Stimulated activated CD8-positive, alpha-beta memory T cell treated with anti-CD3 and anti-CD28 coated beads, Interleukin-4, amount 100 ng/mL, for 24 hours (primary cell): ENCODE data around the gene DNAAF3.
"Not testable (repeated sequence)": the region's sequence is repeated elsewhere in the genome, so short reads cannot be mapped to it uniquely, and the experiment has no call there.

Experiments used
- DNase-seq: peaks from one replicate; pipeline ENCODE4 v3.0.0-alpha.2; 2020; ENCODE audit warnings: low read depth

The DNAAF3 gene

DNA sequence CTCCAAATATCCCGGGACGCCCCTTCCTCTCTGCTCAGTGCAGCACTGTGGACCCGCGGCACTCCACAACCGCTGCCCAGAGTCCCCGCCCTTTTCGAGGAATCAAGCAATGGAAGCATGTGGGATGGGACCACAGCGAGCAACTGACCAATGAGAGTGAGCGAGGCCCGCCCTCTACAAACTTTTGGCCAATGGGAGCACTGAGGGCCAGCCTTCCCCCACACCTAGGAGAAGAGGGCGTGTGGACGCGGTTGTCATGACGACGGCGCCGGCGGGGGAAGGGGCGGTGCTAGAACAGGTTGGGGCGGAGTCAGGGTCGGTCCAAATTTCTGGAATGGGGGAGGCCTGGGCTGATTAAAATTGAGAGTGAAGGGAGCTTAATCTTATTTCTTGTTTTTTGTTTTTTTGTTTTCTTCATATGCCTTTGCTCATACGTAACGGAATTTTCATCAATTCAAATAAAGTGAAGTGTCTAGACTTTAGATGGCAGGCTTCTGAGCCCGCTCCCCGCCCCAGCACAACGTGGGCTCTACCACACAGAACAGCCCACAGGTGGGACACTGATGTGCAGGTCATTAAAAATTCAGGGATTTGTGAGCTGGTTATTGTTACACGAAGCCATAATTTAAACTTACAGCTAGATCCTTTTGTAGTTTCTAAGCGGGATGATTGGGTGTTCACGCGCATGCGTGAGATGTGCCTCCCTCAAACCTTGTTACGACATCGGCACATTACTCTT lies at the start of gene DNAAF3:
TSS of gene DNAAF3 (minus strand) at position 84 of the 739 bp plus-strand sequence. CDS start 200 bp downstream, outside the sequence.
- DNase-seq = peak; percentile 45

DNA sequence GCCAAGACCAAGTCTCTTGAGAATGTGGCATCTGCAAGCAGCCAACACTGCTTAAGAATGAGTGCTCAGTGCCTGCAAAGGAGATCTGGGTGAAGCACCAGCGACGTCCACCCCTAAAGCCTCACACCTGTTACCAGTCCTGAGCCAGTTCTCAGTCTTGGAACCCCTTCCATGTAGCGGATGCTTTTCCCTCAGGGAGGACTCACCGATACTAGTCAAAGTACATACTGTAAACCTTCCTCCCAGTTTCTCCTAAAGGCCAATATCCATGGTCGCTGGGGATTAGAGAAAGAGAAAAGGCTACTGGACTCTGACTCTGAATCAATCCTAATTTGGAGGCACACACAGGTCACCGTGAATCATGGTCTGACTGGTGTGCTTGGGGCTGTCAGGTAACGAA lies 47.1 kb upstream of the DNAAF3 start:
- DNase-seq = no peak

DNA sequence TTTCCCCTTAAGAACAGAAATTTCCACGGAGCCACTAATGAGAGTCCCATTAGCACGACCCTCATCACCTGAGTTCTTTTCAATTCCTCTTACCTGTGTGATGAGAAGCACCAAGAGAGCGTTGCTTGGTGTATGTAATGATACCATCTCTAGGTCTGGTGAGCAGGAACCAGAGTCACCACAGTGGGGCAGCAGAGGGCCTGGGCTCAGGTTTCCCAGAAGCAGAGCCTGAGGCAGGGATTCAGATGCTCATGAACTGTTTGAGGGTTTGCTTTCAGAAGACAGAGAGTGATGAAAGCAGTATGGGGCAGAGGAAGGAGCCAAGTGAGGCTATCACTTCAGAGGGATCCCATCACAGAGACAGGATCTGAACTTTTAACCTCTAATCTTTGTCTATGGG lies 46.0 kb upstream of the DNAAF3 start:
- DNase-seq = peak; percentile 13

DNA sequence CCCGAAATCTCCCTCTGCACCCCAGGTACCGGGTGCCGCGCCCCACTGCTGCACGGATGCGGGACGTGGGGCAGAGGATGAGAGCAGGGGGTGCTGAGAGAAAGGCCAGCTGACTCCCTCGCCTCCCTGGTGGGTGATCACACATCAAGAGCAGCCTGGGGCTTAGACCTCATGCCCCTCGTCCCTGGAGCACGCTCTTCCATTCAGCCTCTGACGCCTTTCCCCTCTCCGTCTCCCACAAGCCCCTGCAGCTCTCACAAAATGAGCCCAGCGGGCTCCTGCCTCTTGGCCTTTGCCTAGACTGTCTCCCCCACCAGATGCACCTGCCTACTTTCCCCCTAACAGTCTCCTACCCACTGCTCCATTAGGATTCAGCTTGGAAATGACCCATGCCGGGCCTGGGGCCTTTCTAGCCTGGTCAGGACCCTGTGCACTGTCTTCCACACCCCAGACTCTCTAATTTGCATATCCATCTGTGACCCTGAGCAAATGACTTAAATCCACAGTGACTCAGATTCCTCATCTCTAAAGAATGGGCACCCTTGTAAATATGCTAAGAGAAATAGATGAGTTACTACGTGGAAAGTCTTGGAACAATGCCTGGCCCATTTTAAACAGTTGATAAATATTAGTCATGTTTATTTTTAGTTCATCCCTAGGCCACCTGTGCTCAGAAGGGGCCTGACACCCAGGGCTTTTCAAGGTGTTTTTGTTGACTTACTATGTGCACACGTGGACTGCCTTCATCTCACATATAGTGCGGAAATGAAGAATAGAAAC lies 43.5 kb upstream of the DNAAF3 start:
- DNase-seq = no peak

DNA sequence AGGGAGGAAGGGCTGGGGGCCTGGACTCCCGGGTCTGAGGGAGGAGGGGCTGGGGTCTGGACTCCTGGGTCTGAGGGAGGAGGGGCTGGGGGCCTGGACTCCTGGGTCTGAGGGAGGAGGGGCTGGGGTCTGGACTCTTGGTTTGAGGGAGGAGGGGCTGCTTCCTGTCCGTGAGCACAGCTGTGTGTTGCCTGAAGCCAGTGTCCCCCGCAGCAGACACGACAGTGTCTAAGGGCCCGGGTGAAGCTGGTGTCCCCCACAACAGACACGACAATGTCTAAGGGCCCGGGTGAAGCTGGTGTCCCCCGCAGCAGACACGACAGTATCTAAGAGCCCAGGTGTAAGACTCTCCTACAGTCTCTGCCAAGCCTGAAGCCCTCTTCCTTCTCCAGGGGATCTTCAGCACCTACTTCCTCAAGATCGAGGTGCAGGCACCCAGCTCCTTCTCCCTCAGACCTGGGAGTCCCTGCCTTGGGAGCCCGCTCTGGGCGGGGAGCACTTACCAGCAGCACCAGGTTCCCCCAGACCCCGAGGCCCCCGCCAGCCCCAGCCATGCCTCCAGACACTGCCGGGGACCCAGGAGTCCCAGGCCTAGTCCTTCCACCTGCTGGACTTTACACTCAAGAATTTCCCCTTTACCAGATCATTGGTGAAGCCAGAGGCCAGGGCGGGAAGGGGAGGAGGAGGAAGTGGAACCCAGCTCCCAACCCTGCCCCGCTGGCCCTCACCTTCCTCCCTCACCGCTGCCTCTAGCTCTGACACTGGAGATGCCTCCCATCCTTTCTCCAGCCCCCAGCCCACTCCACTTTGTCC lies 42.7 kb upstream of the DNAAF3 start, which contains the start of gene PTPRH:
TSS of gene PTPRH (minus strand) at position 622 of the 813 bp plus-strand sequence. CDS start at position 554, 68 bp downstream.
- no peak for DNase-seq

DNA sequence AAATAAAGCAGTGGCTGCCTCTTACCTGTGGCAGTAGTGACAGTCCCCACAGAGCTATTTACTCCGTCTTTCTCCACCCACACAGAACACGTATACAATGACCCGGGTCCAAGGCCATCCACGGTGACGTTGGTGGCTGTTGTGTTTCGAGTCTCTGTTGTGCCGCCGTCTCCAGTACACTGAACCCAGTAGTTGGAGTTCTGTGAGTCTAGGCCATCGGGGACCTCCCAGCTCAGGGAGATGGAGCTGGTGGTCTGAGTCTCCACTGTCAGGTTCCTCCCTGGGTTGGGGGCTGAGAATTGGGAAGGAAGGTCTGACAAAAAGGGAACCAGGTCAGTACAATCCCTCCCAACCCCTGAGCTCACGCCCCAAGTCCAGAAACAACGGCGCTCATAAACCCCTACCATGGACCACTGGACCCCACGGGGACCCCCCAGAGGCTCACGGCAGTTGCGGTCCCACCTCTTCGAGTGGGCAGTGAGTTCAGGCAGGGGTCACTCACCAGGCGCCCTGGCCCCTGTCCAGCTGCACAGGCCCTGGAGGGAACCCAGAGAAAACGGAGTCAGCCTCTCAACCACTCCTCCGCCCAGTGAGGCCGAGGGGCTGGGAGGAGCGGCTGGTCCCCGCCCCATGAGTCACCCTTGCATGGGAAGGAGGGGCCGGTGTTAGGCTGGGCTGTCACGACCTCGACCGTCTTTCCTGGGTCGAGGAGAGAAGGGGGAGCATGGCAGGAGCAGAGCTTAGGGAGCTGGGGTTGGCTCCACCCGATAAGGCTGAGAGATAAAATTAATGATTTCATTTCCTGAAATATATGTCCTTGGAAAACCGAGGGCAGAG lies 40.5 kb upstream of the DNAAF3 start:
- DNase-seq = peak; percentile 40

DNA sequence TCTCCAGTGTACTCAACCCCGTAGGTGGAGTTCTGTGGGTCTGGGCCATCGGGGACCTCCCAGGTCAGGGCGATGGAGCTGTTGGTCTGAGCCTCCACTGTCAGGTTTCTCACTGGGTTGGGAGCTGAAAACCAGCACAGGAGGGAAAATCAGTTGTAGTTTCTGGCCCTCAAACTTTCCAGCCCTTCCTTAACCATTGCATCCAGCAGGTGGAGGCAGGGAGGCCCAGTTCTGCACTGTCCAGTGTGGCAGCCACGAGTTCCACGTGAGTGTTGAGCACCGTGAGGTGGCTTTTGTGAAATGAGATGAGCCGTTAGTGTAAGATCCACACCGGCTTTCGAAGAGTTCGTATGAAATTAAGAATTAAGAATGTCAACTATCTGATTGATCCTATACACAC lies 35.8 kb upstream of the DNAAF3 start:
- DNase-seq = not testable (repeated sequence)

DNA sequence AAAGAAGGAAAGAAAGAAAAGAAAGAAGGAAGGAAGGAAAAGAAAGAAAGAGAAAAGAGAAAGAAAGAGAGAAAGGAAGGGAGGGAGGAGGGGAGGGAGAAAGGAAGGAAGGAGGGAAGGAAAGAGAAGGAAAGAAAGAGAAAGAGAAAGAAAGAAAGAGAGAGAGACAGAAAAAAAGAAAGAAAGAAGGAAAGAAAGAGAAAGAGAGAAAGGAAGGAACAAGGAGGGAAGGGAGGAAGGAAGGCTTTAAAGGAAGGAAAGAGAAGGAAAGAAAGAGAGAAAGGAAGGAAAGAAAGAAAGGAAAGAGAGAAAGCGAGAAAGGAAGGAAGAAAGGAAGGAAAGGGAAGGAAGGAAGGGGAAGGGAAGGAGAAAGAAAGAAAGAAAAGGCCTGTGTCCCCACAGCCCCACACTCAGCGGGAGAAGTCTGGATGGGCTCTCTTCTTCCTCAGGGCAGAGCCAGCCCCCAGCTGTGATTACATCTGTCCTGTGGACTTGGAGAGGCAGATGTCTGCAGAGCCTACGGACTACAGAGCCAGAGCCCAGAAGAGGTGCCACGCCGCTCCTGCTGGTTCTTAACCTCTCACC lies 33.3 kb upstream of the DNAAF3 start:
- no peak for DNase-seq

DNA sequence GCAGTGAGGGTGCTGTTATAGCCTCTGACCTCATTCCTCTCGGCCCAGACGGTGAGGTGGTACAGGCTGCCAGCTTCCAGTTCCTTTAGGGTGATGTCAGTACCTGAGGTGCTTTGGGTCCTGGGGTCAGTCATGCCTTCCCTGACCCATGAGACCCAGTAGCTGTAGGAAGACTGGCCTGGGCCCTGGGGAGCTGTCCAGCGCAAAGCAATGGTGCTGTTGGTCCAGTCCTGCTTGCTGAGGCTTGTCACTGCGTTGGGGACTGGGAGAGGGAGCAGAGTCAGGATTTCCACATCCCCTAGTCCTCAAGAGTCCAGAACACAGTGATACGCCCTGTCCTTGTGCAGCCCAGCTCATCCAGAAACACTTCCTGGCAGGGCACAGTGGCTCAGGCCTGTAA lies 32.2 kb upstream of the DNAAF3 start:
- DNase-seq = no peak

DNA sequence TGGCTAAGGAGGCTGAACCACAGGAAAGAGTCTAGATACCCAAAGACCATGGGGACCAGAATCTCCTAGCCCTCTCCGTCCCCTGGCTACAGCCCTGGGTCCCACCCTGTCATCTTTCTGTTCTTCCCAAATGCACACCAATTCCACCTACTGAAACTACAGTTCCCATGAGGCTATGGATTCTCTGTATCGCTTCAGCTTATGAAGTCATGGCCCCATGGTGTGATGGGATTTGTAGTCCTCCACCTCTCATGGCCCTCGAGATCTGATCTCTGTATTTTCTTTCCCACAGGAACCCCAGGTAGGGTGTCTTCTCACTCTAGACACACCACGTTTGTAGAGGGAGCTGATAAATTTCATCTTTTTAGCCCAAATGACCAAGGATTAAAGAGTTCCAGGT lies 31.1 kb upstream of the DNAAF3 start:
- DNase-seq = no peak

DNA sequence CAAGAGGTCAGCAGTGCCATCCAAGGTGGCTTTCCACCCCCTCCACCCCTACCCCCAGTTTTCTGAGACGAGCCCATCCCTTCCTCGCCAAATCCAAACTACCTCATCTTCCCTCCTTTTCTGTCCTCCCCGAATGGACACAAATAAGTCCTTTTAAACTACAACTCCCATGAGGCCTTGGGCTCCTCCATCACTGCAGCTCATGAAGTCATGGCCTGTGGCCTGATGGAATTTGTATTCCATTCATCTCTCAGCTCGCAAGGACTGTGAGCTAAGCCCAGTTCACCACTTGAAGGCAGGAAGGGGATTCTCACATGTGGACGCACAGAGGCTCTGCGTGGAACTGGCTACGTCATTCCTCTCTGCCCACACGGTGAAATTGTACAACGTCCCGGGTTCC lies 30.4 kb upstream of the DNAAF3 start:
- no peak for DNase-seq

DNA sequence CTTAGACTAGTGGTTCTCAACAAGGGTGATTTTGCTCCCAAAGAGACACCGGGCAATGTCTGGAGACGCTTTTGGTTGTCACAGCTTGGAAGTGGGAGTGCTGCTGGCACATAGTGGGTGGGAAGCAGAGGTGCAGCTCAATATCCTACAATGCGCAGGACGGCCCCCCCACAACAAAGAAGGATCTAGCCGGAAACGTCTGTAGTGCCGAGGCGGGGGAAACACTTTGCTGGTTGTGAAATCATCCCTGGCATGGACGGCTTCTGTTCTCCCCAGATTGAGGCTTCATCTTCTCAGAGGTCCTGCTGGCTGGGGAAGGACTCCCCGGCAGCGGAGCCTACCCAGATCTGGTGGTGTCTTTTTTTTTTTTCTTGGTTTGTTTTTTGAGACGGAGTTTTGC lies 27.1 kb upstream of the DNAAF3 start:
- DNase-seq = no peak

DNA sequence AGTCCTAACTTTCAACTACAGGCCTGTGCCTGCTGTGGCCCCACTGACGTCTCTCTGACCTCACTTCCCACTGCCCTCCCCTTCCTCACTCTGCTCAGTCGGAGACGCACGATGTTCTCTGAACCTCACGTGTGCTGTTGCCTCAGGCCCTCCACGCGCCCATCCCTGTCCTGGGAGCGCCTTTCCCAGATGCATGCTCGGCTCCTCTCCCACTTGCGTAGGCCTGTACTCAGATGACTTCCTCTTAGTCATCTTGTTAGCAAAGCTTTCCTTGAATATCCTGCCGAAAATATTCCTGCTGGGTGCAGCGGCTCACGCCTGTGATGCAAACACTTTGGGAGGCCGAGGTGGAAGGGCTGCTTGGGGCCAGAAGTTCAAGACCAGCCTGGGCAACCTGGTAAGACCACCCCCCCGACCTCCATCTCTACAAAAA lies 23.0 kb upstream of the DNAAF3 start:
- DNase-seq = no peak

DNA sequence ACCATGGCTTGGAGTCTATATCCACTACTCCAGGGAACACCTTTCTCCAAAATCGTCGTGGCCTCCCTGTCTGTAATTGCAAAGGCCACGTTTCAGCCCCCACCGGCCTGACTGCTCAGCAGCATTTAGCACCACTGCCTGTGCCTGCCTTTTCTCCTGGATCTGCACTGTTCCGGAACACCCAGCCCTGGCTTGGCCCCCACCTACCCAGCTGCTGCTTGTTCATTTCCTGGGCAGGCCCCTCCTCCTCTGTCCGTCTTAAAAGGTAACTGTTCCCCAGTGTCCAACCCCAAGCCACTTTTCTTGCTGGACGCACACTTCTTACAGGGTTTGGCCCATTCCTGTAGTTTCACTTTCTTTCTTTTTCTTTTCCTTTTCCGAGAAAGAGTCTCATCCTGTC lies 22.2 kb upstream of the DNAAF3 start:
- DNase-seq = no peak

DNA sequence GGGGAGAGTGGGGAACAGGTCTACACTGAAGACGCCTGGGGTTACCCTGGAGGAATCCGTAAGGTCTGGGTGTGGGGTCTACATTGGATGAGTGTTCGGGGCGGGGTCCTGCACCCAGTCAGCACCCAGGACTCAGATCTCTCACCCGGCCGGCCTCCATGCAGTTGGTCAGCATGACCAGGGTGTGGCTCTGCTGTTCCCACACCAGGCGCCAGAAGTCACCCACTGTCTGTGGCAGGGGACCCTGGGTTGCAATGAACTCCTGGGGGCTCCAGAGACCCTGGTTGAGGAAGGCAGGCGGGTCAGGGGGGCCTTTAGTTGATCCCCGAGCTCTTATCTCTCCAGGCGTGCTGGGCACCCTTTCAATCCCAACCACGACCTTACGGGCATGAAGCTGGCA lies 19.7 kb upstream of the DNAAF3 start:
- DNase-seq = no peak

DNA sequence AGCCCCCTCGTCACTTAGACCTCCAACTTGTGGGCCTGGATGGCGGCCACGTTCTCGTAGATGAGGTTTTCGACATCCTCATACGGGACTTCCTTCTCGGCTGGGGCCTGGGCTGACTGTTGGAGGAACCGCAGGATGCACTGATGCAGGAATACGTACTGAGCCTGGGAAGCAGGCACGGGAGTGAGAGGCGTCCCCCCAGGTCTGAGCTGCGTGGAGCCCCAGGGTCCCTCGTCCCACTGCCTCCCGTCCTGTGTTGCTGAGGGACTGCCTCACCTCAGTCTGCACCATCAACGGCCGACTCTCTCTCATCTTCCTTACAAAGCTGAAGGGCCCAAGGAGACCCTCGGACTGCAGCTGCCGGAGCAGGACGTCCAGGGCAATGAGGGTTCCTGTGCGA lies 15.3 kb upstream of the DNAAF3 start:
- DNase-seq = no peak

DNA sequence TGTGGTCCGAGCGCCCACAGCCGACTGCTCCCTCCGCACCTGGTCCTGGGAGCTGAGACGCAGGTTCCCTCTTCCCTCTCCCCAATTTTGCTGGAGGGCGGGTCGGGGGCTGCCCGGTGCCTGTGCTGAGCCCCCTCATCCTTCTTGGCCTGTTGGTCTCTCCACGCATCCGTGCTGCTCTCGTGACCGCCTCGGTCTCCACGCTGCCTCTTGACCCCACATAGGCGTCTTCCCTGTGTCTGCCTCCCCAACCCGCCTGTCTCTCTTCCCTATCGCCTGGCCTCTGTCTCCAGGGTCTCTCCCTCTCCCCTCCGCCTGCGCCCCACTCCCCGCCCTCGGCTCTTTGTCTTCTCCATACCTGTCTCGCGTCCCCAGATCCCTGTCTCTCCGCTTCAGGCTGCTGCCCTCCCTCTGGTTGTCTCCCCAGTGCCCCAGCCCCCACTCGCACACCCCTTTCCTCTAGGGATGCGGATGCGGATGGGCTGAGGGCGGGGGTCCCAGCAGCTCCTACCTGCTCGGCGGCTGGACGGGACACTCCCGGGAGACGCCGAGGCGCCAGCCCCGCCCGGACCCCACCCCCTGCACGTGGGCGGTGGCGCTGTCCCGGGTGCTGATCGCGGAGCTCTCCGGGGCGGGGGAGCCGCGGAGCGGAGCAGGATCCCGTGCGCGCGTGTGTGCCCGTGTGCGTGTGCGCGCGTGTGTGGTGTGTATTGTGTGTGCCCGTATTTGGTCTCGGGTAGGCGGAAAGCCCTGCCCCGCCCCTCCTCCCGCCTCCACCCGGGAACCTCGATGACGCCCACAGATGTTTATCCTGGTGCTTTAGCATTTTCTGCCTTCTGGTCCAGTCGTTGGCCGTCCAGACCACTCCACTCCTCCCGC lies 13.4 kb upstream of the DNAAF3 start, which contains the start of gene SYT5:
TSS of gene SYT5 (minus strand) at position 684 of the 879 bp plus-strand sequence. CDS start 1,248 bp downstream, outside the sequence.
- peak; percentile 44 for DNase-seq

DNA sequence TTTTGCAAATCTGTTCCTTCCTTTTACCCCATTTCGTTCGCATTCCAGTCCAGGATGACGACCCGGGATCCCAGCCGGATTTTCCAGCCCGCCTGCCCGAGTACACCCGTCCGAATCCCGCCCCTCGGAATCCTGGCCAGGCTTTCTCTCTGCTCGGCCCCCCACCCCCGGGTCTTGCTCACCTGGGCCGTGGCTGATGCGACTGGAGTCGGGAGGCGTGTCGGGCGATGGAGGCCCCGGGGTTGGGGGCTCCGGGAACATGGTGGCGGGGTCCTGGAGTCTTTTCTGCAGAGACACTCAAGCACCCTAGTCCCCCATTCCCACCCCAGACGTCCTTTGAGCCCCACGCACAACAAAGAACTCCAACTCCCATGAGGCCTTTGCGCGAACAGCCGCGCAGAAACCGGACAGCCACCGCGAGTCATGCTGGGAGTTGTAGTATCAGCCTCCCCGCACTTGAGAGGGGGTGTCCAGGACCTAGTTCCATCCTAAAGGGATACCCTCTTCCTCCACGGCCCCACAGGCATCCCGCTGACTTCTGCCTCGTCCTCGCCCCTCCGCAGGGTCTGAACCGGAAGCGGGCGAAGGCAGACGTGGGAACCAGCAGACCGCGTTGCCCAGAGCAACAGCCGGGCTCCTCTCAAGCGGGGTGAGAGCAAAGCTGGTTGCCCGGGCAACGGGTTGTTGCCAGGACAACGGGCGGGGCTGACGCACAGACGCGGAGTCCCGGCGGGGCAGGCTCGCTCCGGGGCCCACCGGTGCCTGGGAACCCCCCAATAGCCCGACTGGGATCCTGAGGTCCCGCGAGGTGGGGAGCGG lies 12.6 kb upstream of the DNAAF3 start:
- DNase-seq = peak; percentile 90

DNA sequence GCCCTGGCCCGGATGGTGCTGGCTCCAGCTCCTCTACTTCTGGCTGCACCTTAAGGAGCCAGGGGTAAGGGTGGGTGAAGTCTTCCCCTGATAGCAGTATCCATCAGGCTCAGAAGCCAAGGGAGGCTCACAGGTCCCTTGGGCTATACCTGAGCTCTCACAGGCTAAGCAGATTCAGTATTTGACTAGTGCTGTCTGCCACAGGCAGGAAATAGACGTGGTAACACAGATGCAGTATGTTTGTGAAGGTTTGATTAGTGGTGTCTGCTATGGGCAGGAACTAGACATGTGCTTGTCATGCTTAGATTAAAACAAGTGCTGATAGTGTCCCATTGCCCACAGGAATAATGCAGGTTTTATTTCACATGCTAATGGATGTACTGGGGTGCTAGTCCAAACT lies 9.7 kb upstream of the DNAAF3 start:
- no peak for DNase-seq
